Large intestine (tissue), 12 donors: ENCODE measurements around the gene CSAG2. TPM values are rescaled to one million over a fixed set of nuclear protein-coding genes. Genes with fewer than 3 reads are reported as not detected.
"Not testable (repeated sequence)": the region's sequence is repeated elsewhere in the genome, so short reads cannot be mapped to it uniquely, and the experiment has no call there.

Experiments
- DNase-seq, 2 donors: peaks; one replicate each; pipeline versions ENCODE4 v3.0.0 to v3.0.0-alpha.2; 2013
- H3K27ac ChIP-seq: one replicate; pipeline ENCODE4 v1.5.1; 2013; ENCODE audit warnings: low read length
- H3K27me3 ChIP-seq: 2 replicates; pipeline ENCODE4 v1.6.1; 2013; ENCODE audit warnings: low read length; ENCODE audit not compliant: control insufficient read depth, insufficient read depth
- H3K36me3 ChIP-seq: 2 replicates; pipeline ENCODE4 v1.6.1; 2013; ENCODE audit warnings: low read length; ENCODE audit not compliant: control insufficient read depth, insufficient read depth
- H3K4me1 ChIP-seq: one replicate; pipeline ENCODE4 v1.6.1; 2013; ENCODE audit warnings: low read length; ENCODE audit not compliant: control insufficient read depth, insufficient read depth
- H3K4me3 ChIP-seq: one replicate; pipeline ENCODE4 v1.5.1; 2013; ENCODE audit warnings: low read length
- H3K9me3 ChIP-seq: one replicate; pipeline ENCODE4 v1.6.1; 2013; ENCODE audit warnings: mild to moderate bottlenecking, low read depth, low read length, moderate library complexity; ENCODE audit not compliant: control insufficient read depth
- WGBS: methylation state at CpG from one replicate; pipeline ENCODE4 v1.1.5; 2013; ENCODE audit warnings: low lambda C conversion rate; ENCODE audit not compliant: insufficient coverage; 5-methylcytosine and 5-hydroxymethylcytosine counted together
- long read RNA-seq, 11 donors: transcript quantifications; one replicate each; lab custom pipeline, GENCODE V29; 2026
- polyA plus RNA-seq: library from polyadenylated mRNA; unstranded; fragments of 120-200 nt; gene quantifications from one replicate; pipeline ENCODE4 v1.2.1, GENCODE V29; 2013

CSAG2 gene
- polyA plus RNA-seq: not detected
- long read RNA-seq, donor 1: 0 reads
- long read RNA-seq, donor 2: 0 reads
- long read RNA-seq, donor 3: 0 reads
- long read RNA-seq, donor 4: 0 reads
- long read RNA-seq, donor 5: 0 reads
- long read RNA-seq, donor 6: 0 reads
- long read RNA-seq, donor 7: 0 reads
- long read RNA-seq, donor 8: 0 reads
- long read RNA-seq, donor 9: 0 reads
- long read RNA-seq, donor 10: 0 reads
- long read RNA-seq, donor 11: 0 reads

GRCh38 chrX:152709173-152709572 is at the start of gene CSAG2:
Gene CSAG2 (minus strand): TSS chrX:152709273. CDS start chrX:152709112, 161 bp downstream.
- not testable (repeated sequence) for DNase-seq, H3K36me3 ChIP-seq, H3K4me1 ChIP-seq, H3K27me3 ChIP-seq, H3K27ac ChIP-seq, H3K4me3 ChIP-seq, H3K9me3 ChIP-seq
- no CpG with 5 or more reads among the region's 2 CpGs for WGBS

- H3K9me3 ChIP-seq, H3K27ac ChIP-seq, H3K27me3 ChIP-seq, H3K4me3 ChIP-seq, DNase-seq, H3K4me1 ChIP-seq, H3K36me3 ChIP-seq: not testable (repeated sequence)
- no CpG with 5 or more reads among the region's 5 CpGs for WGBS
Measured at GRCh38 chrX:152754871-152755270, 45.8 kb upstream of the CSAG2 start.

- H3K9me3 ChIP-seq, DNase-seq, H3K36me3 ChIP-seq, H3K27ac ChIP-seq, H3K4me3 ChIP-seq, H3K4me1 ChIP-seq, H3K27me3 ChIP-seq: not testable (repeated sequence)
- WGBS: no CpG with 5 or more reads among the region's 35 CpGs
Measured at GRCh38 chrX:152753686-152754650, 44.9 kb upstream of the CSAG2 start, which contains the start of gene MAGEA2. Gene MAGEA2 (minus strand): TSS chrX:152753842. CDS start chrX:152751363, 2,479 bp downstream.

- no peak for DNase-seq
- Histone ChIP-seq H3K27ac (no peak overlapping the region), H3K36me3 (no peaks in the 10 kb centered on the region), H3K27me3 (no peaks in the 10 kb centered on the region), H3K9me3 (no peaks in the 10 kb centered on the region), H3K4me1 (no peaks in the 10 kb centered on the region), H3K4me3 (no peak overlapping the region)
- WGBS: no CpG with 5 or more reads among the region's 5 CpGs
Measured at GRCh38 chrX:152738560-152738959, 29.5 kb upstream of the CSAG2 start.

- no CpG with 5 or more reads among the region's 12 CpGs for WGBS
- H3K4me1 ChIP-seq, H3K27ac ChIP-seq, H3K9me3 ChIP-seq, H3K27me3 ChIP-seq, H3K36me3 ChIP-seq, H3K4me3 ChIP-seq, DNase-seq: not testable (repeated sequence)
Measured at GRCh38 chrX:152736528-152736927, 27.5 kb upstream of the CSAG2 start.

- Histone ChIP-seq H3K36me3 (no peaks in the 10 kb centered on the region), H3K9me3 (no peaks in the 10 kb centered on the region), H3K27me3 (no peaks in the 10 kb centered on the region), H3K27ac (no peak overlapping the region), H3K4me1 (no peaks in the 10 kb centered on the region), H3K4me3 (no peak overlapping the region)
- WGBS: no CpG with 5 or more reads among the region's 12 CpGs
- no peak for DNase-seq
Measured at GRCh38 chrX:152735860-152736511, 26.9 kb upstream of the CSAG2 start.

GRCh38 chrX:152735101-152735500 is 26.0 kb upstream of the CSAG2 start:
- no peak overlapping the region for H3K4me3 ChIP-seq
- H3K4me1 ChIP-seq: no peaks in the 10 kb centered on the region
- WGBS: no CpG with 5 or more reads among the region's 2 CpGs
- no peak for DNase-seq
- no peaks in the 10 kb centered on the region for H3K27me3 ChIP-seq
- H3K36me3 ChIP-seq: no peaks in the 10 kb centered on the region
- no peak overlapping the region for H3K27ac ChIP-seq
- no peaks in the 10 kb centered on the region for H3K9me3 ChIP-seq

GRCh38 chrX:152734143-152734858 is 25.2 kb upstream of the CSAG2 start:
- no CpG with 5 or more reads among the region's 22 CpGs for WGBS
- H3K4me3 ChIP-seq, H3K36me3 ChIP-seq, H3K27me3 ChIP-seq, H3K4me1 ChIP-seq, H3K9me3 ChIP-seq, DNase-seq, H3K27ac ChIP-seq: not testable (repeated sequence)

- no CpG with 5 or more reads among the region's 21 CpGs for WGBS
- DNase-seq: no peak
- Histone ChIP-seq H3K4me1 (no peaks in the 10 kb centered on the region), H3K4me3 (no peak within 1 kb of the TSS), H3K27ac (no peak within 1 kb of the TSS), H3K27me3 (no peaks in the 10 kb centered on the region), H3K36me3 (no peaks in the 10 kb centered on the region), H3K9me3 (no peaks in the 10 kb centered on the region)
Measured at GRCh38 chrX:152733261-152733975, 24.3 kb upstream of the CSAG2 start, which contains the start of the genes CSAG1 and MAGEA12. Gene CSAG1 (minus strand): TSS chrX:152733721. CDS start chrX:152732460, 1,261 bp downstream. Gene MAGEA12 (plus strand): TSS chrX:152733757. CDS start chrX:152736162, 2,405 bp downstream.
